ENCODE measurements around the gene FER1L5. TPM values are rescaled to one million over a fixed set of nuclear protein-coding genes. Genes with fewer than 3 reads are reported as not detected.

Gene FER1L5
- total RNA-seq, 1 donor from 2014 or later, result 1.0 TPM

DNA sequence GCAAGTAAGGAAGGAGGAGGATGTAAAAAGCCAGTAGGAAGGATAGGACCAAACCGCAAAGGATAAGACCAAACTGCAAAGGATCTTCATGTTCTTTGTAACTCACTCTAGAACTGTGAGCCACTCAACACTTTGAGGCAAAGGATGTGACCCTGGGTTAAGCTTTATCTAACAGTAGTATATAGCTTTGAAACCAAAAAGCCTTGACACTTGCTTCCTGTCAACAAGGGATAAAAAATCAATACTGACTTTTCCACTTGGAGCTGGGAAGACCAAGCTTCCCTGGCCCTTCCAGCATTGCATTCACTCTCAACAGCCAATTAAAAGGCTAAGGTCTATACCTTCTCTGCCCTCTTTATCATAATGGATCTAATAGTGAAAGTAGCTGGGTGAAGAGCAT, 26.4 kb upstream of the FER1L5 start:
- Mint-ChIP-seq H3K36me3 (ENCODE audit: low read depth, unreplicated experiment) (peaks cover 39% of the 10 kb centered on the region), H3K27ac (ENCODE audit: unreplicated experiment) (no peak overlapping the region)
- DNase-seq (ENCODE audit: low spot score), result no peak

DNA sequence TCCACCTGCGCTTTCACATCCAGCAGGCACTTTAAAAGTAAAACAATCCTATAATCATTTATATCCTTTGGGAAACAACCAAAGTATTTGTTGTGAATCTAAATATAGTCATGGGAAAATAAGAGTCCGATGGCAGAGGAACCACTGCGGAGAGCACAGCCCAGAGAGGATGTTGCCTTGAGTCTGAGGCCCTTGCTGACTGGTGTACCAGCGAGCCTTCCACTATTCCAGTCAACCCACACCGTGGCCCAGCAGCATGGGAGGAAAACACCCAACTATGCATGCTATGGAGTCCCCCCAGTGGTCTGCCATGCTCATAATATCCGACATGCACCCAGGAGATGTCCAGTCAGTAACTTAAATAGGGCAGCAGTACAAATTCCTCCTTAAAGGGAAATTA, 26.0 kb upstream of the FER1L5 start:
- peaks cover 2% of the 10 kb centered on the region for H3K27me3 Mint-ChIP-seq (ENCODE audit: unreplicated experiment)
- DNase-seq (ENCODE audit: low spot score), result no peak
- peaks cover 36% of the 10 kb centered on the region for H3K36me3 Mint-ChIP-seq (ENCODE audit: low read depth, unreplicated experiment)
- TF ChIP-seq, protein P1, sequence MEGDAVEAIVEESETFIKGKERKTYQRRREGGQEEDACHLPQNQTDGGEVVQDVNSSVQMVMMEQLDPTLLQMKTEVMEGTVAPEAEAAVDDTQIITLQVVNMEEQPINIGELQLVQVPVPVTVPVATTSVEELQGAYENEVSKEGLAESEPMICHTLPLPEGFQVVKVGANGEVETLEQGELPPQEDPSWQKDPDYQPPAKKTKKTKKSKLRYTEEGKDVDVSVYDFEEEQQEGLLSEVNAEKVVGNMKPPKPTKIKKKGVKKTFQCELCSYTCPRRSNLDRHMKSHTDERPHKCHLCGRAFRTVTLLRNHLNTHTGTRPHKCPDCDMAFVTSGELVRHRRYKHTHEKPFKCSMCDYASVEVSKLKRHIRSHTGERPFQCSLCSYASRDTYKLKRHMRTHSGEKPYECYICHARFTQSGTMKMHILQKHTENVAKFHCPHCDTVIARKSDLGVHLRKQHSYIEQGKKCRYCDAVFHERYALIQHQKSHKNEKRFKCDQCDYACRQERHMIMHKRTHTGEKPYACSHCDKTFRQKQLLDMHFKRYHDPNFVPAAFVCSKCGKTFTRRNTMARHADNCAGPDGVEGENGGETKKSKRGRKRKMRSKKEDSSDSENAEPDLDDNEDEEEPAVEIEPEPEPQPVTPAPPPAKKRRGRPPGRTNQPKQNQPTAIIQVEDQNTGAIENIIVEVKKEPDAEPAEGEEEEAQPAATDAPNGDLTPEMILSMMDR (IDR thresholded peaks at IDR 0.05; ENCODE audit: unreplicated experiment), result no peak
- H3K4me1 Mint-ChIP-seq (ENCODE audit: unreplicated experiment), result no peaks in the 10 kb centered on the region
- no peaks in the 10 kb centered on the region for H3K9me3 Mint-ChIP-seq (ENCODE audit: unreplicated experiment)
- H3K4me3 Mint-ChIP-seq (ENCODE audit: unreplicated experiment), result no peak overlapping the region
- H3K27ac Mint-ChIP-seq (ENCODE audit: unreplicated experiment), result no peak overlapping the region

More for the DNA sequence above, 26.4 kb upstream of the FER1L5 start:
- TF ChIP-seq, protein P1 (IDR thresholded peaks at IDR 0.05; ENCODE audit: unreplicated experiment), result no peak
- H3K9me3 Mint-ChIP-seq (ENCODE audit: unreplicated experiment), result no peaks in the 10 kb centered on the region
- no peak overlapping the region for H3K4me3 Mint-ChIP-seq (ENCODE audit: unreplicated experiment)
- peaks cover 2% of the 10 kb centered on the region for H3K27me3 Mint-ChIP-seq (ENCODE audit: unreplicated experiment)
- no peaks in the 10 kb centered on the region for H3K4me1 Mint-ChIP-seq (ENCODE audit: unreplicated experiment)

DNA sequence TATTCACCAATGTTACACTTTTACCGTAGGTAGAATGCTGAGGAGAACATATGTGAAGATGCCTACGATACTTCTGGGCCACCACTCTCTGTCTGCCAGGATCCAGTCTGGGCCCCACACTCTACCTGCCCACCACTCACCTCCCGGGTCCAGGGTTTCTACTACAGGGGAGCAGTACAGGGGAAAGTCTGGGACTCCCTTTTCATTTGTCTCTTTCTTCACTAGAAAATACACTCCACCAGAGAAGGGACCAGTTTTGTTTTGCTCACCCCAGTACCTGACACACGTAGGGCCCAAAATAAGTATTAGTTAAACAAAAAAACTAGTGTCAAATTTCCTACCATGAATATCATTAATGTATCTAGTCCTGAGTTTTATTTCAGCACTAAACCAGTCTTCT, 25.6 kb upstream of the FER1L5 start:
- H3K27me3 Mint-ChIP-seq (ENCODE audit: unreplicated experiment), result peaks cover 2% of the 10 kb centered on the region
- TF ChIP-seq, protein P1 (IDR thresholded peaks at IDR 0.05; ENCODE audit: unreplicated experiment), result no peak
- no peak overlapping the region for H3K27ac Mint-ChIP-seq (ENCODE audit: unreplicated experiment)
- H3K4me3 Mint-ChIP-seq (ENCODE audit: unreplicated experiment), result no peak overlapping the region
- H3K36me3 Mint-ChIP-seq (ENCODE audit: low read depth, unreplicated experiment), result peaks cover 32% of the 10 kb centered on the region
- DNase-seq (ENCODE audit: low spot score), result no peak
- H3K9me3 Mint-ChIP-seq (ENCODE audit: unreplicated experiment), result no peaks in the 10 kb centered on the region
- no peaks in the 10 kb centered on the region for H3K4me1 Mint-ChIP-seq (ENCODE audit: unreplicated experiment)

DNA sequence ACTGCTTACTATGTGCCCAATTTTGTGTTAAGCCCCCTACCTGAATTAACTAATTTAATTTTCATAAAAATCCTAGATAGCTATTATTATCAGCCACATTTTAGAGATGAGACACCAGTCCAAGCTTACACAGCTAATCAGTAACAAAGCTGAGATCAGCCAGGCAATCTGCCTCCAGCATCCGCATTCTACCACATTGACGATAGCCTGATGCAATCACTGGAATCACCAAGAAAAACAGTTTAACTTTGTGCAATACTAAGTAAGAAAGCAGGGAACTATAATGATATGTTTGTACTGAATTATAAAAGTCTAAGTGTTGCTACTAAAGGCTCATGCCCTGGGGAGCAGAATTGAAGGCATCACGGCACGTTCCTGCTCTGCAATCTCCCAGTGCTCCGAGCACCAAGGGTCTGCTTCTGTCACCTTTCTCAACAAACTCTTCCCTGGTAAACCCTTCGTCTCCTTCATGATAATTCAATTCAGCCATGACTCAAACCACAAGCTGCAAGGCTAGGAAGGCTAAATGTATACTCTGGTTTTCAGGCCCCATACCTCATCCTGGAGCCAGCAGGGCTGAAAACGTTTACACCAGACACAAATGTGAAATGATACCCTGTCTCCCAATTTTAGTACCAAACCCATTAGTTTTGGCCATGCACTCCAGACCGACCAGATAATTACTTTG, 23.8 kb upstream of the FER1L5 start:
- no peak overlapping the region for H3K27ac Mint-ChIP-seq (ENCODE audit: unreplicated experiment)
- DNase-seq (ENCODE audit: low spot score), result no peak
- TF ChIP-seq, protein P1 (IDR thresholded peaks at IDR 0.05; ENCODE audit: unreplicated experiment), result no peak
- H3K9me3 Mint-ChIP-seq (ENCODE audit: unreplicated experiment), result no peaks in the 10 kb centered on the region
- H3K4me1 Mint-ChIP-seq (ENCODE audit: unreplicated experiment), result no peaks in the 10 kb centered on the region
- no peak overlapping the region for H3K4me3 Mint-ChIP-seq (ENCODE audit: unreplicated experiment)
- H3K36me3 Mint-ChIP-seq (ENCODE audit: low read depth, unreplicated experiment), result peaks cover 26% of the 10 kb centered on the region
- peaks cover 2% of the 10 kb centered on the region for H3K27me3 Mint-ChIP-seq (ENCODE audit: unreplicated experiment)

GRCh38 chr2:96622544-96622943, 20.0 kb upstream of the FER1L5 start:
- Mint-ChIP-seq H3K4me3 (ENCODE audit: unreplicated experiment) (no peak overlapping the region), H3K9me3 (ENCODE audit: unreplicated experiment) (no peaks in the 10 kb centered on the region), H3K27me3 (ENCODE audit: unreplicated experiment) (peaks cover 2% of the 10 kb centered on the region), H3K4me1 (ENCODE audit: unreplicated experiment) (peaks cover 3% of the 10 kb centered on the region), H3K36me3 (ENCODE audit: low read depth, unreplicated experiment) (peaks cover 22% of the 10 kb centered on the region), H3K27ac (ENCODE audit: unreplicated experiment) (no peak overlapping the region)
- TF ChIP-seq, protein P1 (IDR thresholded peaks at IDR 0.05; ENCODE audit: unreplicated experiment), result no peak
- no peak for DNase-seq (ENCODE audit: low spot score)
